GM21390 (cell line): ENCODE data around the gene VAT1L.

ENCODE experiments used
- ATAC-seq: cut with Tn5 transposase; IDR thresholded peaks from one replicate; pipeline ENCODE4 v1.9.1; 2021; ENCODE audit not compliant: unreplicated experiment

VAT1L gene

GRCh38 chr16:77781091-77781490, 7.3 kb upstream of the VAT1L start:
- ATAC-seq = no peak

- no peak for ATAC-seq
Observed at GRCh38 chr16:77782694-77783093, 5.7 kb upstream of the VAT1L start.

DNA sequence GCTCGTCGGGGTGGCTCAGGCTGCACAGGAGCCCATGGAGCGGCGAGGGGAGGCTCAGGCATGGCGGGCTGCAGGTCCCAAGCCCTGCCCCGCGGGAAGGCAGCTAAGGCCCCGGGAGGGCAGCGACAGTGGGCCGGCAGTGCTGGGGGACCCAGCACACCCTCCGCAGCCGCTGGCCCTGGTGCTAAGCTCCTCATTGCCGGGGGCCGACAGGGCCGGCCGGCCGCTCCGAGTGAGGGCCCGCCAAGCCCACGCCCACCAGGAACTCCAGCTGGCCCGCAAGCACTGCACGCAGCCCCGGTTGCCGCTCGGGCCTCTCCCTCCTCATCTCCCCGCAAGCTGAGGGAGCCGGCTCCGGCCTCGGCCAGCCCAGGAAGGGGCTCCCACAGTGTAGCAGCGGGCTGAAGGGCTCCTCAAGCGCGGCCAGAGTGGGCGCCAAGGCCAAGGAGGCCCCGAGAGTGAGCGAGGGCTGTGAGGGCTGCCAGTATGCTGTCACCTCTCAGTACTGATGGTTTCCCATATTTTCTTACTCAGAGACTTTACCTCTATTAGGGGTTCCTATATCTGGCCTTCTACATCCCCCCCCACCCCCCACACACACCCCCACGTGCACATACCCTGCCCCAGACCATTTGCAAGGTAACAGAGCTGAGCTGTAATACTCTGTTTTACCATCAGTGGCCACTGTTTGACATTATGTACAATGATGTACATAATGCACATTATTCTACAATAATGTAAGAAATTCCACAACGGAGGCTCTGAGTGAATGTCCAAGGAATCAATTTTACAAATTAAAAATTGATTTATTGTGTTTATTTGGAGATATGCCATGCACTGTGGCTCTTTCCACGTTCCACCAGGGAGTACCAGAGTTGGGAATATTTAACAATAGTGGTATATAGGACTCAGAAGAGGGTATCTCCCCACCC, 3.7 kb upstream of the VAT1L start:
- ATAC-seq = no peak

DNA sequence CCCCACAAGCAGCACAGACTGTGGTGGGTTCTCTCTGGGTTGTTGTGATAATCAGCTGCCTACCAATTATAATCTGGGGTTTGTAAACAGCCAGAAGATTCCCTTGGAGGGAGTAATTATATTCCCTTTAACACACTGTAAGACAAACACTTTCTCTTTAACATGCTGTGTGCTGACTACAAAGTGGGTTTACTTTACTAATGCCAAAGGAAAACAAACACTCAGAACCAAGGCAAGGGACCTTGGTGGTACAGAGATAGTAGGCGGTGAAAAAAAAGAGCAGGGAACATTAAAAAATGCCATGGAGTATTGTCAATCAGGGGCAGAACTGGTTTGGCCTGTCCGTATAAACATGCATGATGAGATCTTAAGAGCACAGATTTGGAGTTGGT, 3.0 kb upstream of the VAT1L start:
- ATAC-seq = no peak

GRCh38 chr16:77786186-77786847, 2.0 kb upstream of the VAT1L start:
- ATAC-seq = no peak

DNA sequence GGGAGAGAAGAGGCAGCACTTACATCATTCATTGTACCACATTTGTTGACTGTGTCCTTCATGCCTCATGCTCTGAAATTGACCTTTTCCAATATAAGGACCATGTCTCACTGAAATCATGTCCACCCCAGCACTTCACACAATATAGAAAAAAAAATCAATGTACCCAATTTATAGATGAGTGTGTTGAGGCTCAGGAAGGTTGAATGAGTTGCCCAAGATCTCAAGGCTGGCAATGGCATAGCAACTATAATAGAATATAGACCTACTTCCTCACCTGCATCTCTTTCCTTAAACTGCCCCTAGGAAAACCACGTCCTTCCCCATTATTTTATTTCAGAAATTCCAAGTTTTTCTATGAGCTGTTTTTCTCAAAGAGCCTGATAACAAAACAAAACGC, 912 bp upstream of the VAT1L start:
- ATAC-seq = no peak

DNA sequence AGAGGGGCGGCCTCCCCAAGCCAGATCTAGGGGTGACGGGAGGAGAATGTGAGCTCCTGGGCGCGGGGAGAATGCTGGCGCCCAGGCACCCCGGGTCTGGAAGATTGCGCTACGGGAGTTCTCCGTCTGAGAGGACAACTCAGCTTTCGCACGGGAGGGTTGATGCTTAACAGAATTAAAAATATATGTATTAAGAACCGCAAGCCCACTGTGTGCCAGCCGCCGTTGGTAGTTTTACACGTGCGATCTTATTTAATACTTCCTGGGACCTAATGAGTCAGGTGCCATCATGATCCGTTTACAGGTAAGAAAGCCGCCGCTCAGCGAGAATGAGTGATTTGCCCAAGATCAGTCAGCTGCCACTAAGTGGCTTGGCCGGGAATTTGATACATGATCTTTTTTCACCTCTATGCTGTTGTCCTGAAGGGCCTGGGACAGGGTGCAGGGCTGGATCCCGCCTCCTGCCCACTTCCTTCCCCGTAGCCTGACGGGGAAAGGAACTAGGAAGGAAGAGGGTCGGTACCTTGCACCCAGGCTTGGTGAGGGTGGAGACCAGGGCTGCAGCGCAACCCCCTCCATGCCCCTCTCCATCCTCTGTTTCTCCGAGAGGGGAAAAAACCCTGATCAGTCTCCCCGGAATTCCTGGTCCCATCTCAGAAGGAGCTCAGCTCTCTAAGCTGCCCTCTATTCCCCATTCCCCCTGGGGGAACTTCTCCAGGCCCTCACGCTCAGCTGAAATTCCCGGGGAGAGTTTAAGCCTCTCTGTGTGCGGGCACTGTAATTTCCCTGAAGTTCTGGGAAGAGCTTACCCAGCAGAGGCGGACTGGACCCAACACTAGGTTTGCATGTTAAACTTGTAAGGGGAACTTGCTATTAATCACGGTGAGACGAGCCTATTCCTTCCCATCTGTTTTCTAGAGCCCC, 983 bp downstream of the VAT1L start:
- ATAC-seq = no peak

DNA sequence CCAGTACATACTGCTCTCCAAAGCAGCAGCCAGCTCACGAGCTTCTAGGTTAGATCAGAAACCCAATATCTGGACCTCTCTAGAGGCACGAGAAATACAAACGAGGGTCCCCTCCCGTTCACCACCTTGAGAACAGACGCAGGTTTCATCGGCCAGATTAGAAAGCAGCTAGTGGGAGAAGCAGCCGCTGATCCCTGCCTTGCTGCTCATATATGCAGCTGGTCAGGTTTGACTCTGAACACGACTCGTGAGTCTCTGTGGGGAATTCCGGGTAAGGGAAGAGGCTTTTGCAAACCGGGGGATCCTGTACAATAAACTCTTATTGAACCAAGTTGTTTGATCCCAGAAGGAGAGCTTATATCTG, 1.6 kb downstream of the VAT1L start:
- no peak for ATAC-seq

DNA sequence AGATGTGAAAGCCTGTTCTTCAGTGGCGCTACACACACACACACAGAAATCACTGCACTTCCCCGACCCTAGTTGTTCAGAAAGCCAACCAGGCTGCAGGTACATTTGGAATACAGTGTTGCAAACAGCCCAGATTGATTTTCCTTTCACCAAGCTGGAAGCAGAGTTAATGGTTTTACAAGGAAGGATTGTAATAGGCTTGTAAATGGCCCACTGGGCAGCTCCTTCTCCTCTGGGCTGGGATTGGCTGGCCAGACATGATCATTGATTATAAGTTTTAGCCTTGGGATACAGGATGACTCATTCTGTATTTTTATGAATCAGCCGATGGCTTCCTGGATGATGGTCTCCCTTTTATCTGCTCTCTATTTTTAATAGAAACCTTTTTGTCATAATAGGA, 2.5 kb downstream of the VAT1L start:
- ATAC-seq = no peak

DNA sequence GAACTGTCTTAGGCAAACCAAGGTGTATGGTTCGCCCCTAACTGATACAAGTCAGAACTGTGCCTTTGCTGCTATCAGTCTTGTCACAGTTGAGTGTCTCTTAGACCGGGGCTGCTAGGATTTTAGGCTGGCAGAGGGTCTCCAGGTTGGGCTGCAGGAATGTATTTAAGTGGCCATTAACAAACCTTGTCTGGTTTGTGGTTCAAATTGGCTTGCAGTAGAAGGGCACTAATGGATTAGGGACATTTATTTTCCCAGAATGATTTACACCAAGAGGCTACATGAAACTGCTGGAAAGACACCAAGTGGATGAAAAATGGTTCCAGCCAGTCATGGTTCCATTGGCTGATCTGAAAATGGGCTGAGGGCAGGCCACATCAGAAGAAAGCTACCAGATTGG, 5.1 kb downstream of the VAT1L start:
- no peak for ATAC-seq

- ATAC-seq = no peak
Observed at GRCh38 chr16:77794586-77794985, 6.2 kb downstream of the VAT1L start.

DNA sequence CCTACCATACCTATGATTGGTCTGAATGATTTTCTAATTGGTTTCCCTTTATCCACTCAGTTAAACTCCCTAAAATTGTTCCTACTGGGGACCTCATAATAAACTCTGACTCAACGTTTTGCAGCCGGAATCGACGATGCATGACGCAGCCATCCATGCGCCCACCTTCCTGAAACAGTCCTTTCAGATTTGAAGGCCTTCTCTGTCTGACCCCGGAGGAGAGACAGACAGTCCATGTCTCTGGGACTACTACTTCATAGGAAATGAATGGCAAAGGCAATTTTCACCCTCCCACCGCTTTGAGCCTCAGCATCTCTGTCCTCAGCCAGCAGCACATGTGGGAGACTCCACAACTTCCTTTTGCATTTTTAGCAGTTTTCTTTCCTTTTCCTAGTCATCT, 13.5 kb downstream of the VAT1L start:
- ATAC-seq = no peak

- no peak for ATAC-seq
Observed at GRCh38 chr16:77805398-77805797, 17.0 kb downstream of the VAT1L start.

DNA sequence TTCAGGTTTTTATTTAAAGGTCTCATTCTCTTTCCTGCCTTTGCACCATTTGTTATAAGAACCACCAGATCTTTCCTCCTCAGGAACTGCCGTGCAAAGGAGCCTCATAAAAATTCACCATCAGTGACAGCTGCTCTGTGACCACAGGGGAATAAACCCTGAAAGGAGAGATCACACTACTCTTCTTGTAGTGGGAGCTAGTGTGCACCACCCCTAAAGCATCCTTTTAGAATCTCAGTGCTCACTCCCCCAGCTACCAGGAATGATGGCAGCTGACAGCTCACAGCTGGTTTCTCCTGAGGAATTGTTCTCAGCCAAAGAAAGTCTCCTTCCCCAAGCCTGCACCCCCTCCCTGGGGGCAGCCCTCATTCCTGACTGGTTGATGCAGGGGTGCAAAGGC, 18.7 kb downstream of the VAT1L start:
- ATAC-seq = no peak

DNA sequence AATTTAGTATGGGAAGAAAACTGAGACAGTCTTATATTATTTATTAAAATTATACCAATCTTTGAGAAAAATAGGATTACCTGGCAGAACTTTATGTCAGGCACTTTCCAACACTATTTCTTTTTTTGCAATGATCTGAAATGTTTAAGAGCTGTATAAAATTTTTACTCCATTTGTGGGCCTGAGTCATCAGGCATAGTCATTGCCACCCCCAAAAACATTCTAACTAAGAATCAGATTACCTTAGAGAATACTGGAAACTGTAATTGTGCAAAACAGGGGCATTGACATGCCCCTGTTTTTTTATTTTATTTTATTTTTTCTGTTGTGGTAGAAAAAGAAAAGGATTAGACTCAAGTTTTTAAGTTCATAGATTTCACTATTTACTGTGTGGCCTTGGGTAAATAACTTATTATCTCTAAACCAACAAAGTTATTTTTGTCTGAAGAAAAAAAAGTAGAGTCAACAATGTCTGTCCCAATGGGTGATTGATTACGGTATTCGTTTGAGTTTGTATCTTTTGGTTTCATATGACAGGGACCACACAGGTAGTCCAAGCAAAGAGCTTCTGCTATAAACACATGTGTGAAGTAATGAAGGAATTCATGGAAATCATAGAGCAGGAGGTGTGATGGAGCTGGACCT, 24.6 kb downstream of the VAT1L start:
- ATAC-seq = no peak

DNA sequence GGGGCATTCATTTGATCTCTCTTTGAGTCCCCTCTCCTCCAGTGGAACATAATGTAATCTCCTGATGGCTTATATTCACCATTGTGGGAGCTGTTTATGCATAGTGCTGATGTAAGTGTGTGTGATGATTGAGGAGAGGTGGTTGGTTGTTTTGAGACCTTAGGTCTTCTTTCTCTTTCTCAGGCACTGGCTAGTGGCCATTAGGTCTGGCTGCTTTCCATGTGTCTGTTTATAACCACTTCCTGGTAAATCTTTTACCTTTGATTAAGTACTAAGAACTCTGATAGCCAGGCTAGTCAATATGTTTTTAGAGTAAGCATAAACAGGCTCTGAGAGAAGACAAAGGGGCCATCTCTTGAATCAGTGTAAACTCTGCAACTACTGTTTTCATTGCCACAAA, 27.9 kb downstream of the VAT1L start:
- no peak for ATAC-seq

DNA sequence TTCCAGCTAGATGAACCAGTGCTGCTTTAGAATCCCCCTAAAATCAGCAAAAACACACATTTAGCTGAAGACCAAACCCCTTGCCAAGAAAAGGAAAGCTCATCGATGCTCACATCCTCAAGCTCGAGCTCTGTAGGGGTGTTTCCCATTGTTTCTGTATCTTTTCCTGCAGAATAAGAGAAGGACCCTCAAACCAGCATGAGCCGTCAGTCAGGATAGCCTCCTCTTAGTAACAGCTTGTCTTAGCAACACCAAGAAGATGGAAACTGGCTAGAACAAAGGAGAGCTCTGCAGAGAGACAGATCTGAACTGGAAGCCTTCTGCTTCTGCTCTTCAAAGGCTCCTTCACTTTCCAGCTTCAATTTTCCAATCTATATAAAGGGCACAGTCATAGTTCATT, 32.0 kb downstream of the VAT1L start:
- no peak for ATAC-seq

DNA sequence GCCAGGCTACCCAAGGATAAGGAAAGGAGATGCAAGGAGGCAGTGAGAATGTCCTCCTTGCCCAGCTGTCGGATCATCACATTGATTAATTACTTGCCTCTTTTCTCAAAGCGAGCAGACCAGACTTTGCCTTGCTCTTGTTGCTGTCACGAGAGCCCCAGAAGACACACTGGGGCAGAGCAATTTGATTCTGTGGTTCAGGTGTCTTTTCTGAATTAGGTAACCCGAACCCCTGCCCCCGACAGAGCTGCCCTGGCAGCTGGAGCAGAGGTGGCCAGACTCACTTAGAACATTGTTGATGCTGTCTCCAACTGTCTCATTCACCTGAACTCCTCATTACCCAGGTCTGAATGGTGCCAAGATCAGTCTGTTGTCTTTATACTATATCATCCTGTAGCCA, 34.3 kb downstream of the VAT1L start:
- no peak for ATAC-seq

GRCh38 chr16:77823067-77823466, 34.7 kb downstream of the VAT1L start:
- no peak for ATAC-seq

DNA sequence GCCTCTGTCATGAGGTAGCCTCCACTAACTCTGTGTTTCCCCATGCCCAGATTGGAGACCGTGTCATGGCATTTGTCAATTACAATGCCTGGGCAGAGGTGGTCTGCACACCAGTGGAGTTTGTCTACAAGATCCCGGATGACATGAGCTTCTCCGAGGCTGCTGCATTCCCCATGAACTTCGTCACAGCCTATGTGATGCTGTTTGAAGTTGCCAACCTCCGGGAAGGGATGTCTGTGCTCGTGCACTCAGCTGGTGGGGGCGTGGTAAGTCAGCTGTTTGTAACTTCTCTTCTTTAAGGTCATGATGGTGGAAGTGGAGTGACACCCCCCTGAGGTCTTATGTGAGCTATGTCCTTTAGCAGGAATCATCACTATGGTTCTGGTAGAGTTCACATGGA, 36.8 kb downstream of the VAT1L start:
- ATAC-seq = no peak

- ATAC-seq = no peak
Observed at GRCh38 chr16:77827032-77827431, 38.7 kb downstream of the VAT1L start.
